ENCODE data around the gene CES3. TPM values are rescaled to one million over a fixed set of nuclear protein-coding genes. Genes with fewer than 3 reads are reported as not detected.

The CES3 gene
- total RNA-seq, 6 experiments from 2014 or later = 19.1 to 82.4 (median 35.9) TPM

DNA sequence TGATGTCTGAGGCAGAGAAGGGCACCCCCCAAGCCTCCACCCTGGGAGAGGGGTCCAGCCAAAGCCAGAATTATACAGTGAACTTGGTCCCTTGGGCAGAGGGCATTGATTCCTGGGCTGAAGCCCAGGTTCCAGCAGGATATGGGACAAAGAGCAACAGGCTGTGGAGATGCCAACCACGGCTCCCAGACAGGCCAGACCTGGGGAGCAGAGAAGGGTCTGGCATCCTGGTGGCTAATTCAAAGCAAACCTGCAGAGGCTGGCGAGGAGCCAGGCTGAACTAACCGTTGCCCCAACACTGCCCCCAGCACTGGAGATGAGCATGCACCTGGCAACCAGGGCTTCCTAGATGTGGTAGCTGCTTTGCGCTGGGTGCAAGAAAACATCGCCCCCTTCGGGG, 3.0 kb downstream of the CES3 start:
- intact Hi-C loops (cut with DNase I) = no loop called here
- peak overlapping the region; percentile 44 to 90 (median 80) for H3K27ac ChIP-seq
- H3K4me1 ChIP-seq = peaks cover 0 to 43% (median 21%) of the 10 kb centered on the region in 4 donors
- peak overlapping the region in 1 of 3 donors; percentile 36 for H3K4me3 ChIP-seq
- DNase-seq (peak; percentile 78 to 92 (median 88)), ATAC-seq (peak; percentile 81 to 87 (median 85))
- TF ChIP-seq CTCF (IDR thresholded peaks at IDR 0.05) (peak in 1 of 4 donors; percentile 12), POLR2A (IDR thresholded peaks at IDR 0.05) (no peak)
- H3K36me3 ChIP-seq = no peaks in the 10 kb centered on the region
- H3K9me3 ChIP-seq = no peaks in the 10 kb centered on the region
- no peaks in the 10 kb centered on the region for H3K27me3 ChIP-seq
- 0% methylated on average over 1 of the region's 6 CpGs for WGBS (ENCODE audit: insufficient coverage, low coverage, low lambda C conversion rate, missing lambda C conversion rate)

DNA sequence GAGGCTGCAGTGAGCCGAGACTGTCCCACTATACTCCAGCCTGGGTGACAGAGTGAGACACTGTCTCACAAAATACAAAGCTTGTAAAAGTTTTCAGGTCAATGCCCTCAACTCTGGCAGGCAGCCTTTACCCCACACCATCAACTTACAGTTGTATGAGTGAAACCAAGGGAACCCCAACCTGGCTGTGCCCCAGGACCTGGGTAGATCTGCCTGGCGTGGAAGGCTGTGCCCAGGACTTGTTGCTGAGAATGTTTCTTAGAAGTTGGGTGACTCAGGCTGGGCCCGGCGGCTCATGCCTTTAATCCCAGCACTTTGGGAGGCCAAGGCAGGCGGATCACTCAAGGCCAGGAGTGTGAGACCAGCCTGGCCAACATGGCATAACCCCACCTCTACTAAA, 7.8 kb downstream of the CES3 start:
- Histone ChIP-seq H3K27ac (no peak overlapping the region), H3K4me1 (peaks cover 0 to 23% (median 11%) of the 10 kb centered on the region in 4 donors), H3K36me3 (peaks cover 0 to 4% (median 0%) of the 10 kb centered on the region in 4 donors), H3K4me3 (no peak overlapping the region), H3K9me3 (no peaks in the 10 kb centered on the region), H3K27me3 (no peaks in the 10 kb centered on the region)
- intact Hi-C loops (cut with DNase I) = no loop called here
- TF ChIP-seq CTCF (IDR thresholded peaks at IDR 0.05) = no peak
- TF ChIP-seq POLR2A (IDR thresholded peaks at IDR 0.05) = no peak
- WGBS (ENCODE audit: insufficient coverage, low coverage, low lambda C conversion rate, missing lambda C conversion rate) = 50% methylated on average over 5 of the region's 5 CpGs
- DNase-seq (peak in 1 of 3 donors; percentile 68), ATAC-seq (peak; percentile 17 to 42 (median 36))

DNA sequence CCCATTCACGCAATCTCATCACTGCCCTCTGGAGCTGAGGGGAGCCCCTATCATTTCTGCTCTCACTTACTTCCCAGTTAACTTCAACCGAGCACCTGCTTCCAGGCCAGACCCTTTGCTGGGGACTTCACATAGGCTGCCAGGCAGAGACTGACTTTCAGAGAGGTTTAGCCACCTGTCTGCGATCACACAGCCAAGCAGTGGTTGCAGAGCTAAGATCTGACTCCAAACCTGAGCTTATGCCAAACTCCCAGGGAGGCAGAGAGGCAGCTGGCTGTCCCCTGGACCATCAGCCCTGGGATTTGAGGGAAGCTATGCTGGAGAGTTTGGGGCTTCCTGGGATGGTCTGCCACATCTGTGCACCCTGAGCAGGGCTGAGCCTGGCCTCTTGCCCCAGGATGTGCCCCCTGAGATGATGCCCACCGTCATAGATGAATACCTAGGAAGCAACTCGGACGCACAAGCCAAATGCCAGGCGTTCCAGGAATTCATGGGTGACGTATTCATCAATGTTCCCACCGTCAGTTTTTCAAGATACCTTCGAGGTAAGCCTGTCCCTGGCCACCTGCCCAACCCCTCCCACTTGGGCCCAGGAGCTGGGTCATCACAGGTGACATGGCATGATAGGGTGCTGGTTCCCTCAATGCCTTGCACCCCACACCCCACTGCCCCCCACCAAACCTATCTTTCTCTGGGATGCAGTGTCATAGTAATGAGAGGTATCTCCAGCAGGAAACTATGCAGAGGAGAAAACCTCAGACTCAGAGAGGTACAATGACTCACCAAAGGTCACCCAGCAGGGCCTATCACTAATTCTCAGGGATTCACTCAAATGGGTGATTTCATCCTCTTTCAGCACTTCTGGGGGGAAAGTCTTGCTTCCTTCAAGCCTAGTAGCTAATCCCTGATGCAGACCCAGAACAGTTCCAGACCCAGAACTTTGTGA, 10.0 kb downstream of the CES3 start:
- Histone ChIP-seq H3K27me3 (no peaks in the 10 kb centered on the region), H3K4me1 (peaks cover 0 to 10% (median 2%) of the 10 kb centered on the region in 4 donors), H3K9me3 (no peaks in the 10 kb centered on the region), H3K27ac (no peak overlapping the region), H3K4me3 (no peak overlapping the region), H3K36me3 (peaks cover 0 to 4% (median 0%) of the 10 kb centered on the region in 4 donors)
- DNase-seq = no peak
- ATAC-seq = no peak
- TF ChIP-seq POLR2A (IDR thresholded peaks at IDR 0.05) = no peak
- no peak for TF ChIP-seq CTCF (IDR thresholded peaks at IDR 0.05)
- intact Hi-C loops (cut with DNase I) = loop anchor here (5.0 to 10.0 kb wide), 2 partner anchors 184 to 186 kb away; partner anchors contain the start of genes FBXL8 (in 2 of the 2), TRADD (in 2 of the 2) and B3GNT9 (in 1 of the 2)
- 84% methylated on average over 3 of the region's 10 CpGs for WGBS (ENCODE audit: insufficient coverage, low coverage, low lambda C conversion rate, missing lambda C conversion rate)

GRCh38 chr16:66972983-66973382, 11.9 kb downstream of the CES3 start:
- H3K4me1 ChIP-seq = peaks cover 0 to 13% (median 6%) of the 10 kb centered on the region in 4 donors
- H3K36me3 ChIP-seq = peaks cover 0 to 4% (median 0%) of the 10 kb centered on the region in 4 donors
- WGBS (ENCODE audit: insufficient coverage, low coverage, low lambda C conversion rate, missing lambda C conversion rate) = 71% methylated on average over 4 of the region's 9 CpGs
- no peak overlapping the region for H3K27ac ChIP-seq
- TF ChIP-seq POLR2A (IDR thresholded peaks at IDR 0.05) = no peak
- TF ChIP-seq CTCF (IDR thresholded peaks at IDR 0.05) = no peak
- no peaks in the 10 kb centered on the region for H3K9me3 ChIP-seq
- intact Hi-C loops (cut with DNase I) = loop anchor here (5.0 to 10.0 kb wide), 2 partner anchors 182 to 184 kb away; partner anchors contain the start of genes FBXL8 (in 2 of the 2), TRADD (in 2 of the 2) and B3GNT9 (in 1 of the 2)
- ATAC-seq = no peak
- no peak for DNase-seq
- H3K27me3 ChIP-seq = no peaks in the 10 kb centered on the region
- H3K4me3 ChIP-seq = no peak overlapping the region
